Hepatocyte (in vitro differentiated cells): ENCODE results near the gene STPG1. TPM values are rescaled to one million over a fixed set of nuclear protein-coding genes. Genes with fewer than 3 reads are reported as not detected.

Source experiments
- DNase-seq: peaks from one replicate; pipeline ENCODE4 v3.0.0-alpha.2; 2016; ENCODE audit warnings: low spot score
- H2AFZ ChIP-seq: fragments of 200-600 bp; sonication (generic); 2 replicates; pipeline ENCODE4 v1.6.0; 2016; ENCODE audit warnings: antibody characterized with exemption, mild to moderate bottlenecking
- H3K27ac ChIP-seq: fragments of 200-600 bp; sonication (generic); 2 replicates; pipeline ENCODE4 v1.5.1; 2016; ENCODE audit warnings: mild to moderate bottlenecking
- H3K27me3 ChIP-seq: fragments of 200-600 bp; sonication (generic); 2 replicates; pipeline ENCODE4 v1.6.1; 2016
- H3K36me3 ChIP-seq: fragments of 200-600 bp; sonication (generic); replicated peaks from 2 replicates; pipeline ENCODE4 v1.5.1; 2016; ENCODE audit warnings: low read depth; ENCODE audit not compliant: insufficient read depth
- H3K4me1 ChIP-seq: fragments of 200-600 bp; sonication (generic); 2 replicates; pipeline ENCODE4 v1.5.1; 2016; ENCODE audit warnings: mild to moderate bottlenecking, moderate library complexity; ENCODE audit not compliant: insufficient read depth
- H3K4me2 ChIP-seq: fragments of 200-600 bp; sonication (generic); 2 replicates; pipeline ENCODE4 v1.6.0; 2016
- H3K4me3 ChIP-seq: fragments of 200-600 bp; sonication (generic); 2 replicates; pipeline ENCODE4 v1.5.1; 2016; ENCODE audit warnings: mild to moderate bottlenecking
- H3K79me2 ChIP-seq: fragments of 200-600 bp; sonication (generic); 2 replicates; pipeline ENCODE4 v1.6.0; 2017; ENCODE audit warnings: mild to moderate bottlenecking
- H3K9me2 ChIP-seq: fragments of 200-600 bp; sonication (generic); replicated peaks from 2 replicates; pipeline ENCODE4 v1.6.0; 2017; ENCODE audit warnings: mild to moderate bottlenecking; ENCODE audit not compliant: insufficient read depth
- H3K9me3 ChIP-seq: fragments of 200-600 bp; sonication (generic); 2 replicates; pipeline ENCODE4 v1.5.1; 2016; ENCODE audit warnings: low read depth, mild to moderate bottlenecking
- H4K20me1 ChIP-seq: fragments of 200-600 bp; sonication (generic); 2 replicates; pipeline ENCODE4 v1.6.0; 2016; ENCODE audit warnings: mild to moderate bottlenecking; ENCODE audit not compliant: insufficient read depth, poor library complexity, severe bottlenecking
- EZH2 ChIP-seq: fragments of 200-600 bp; sonication (generic); IDR thresholded peaks from 2 replicates; pipeline ENCODE4 v1.6.1; 2016; ENCODE audit warnings: antibody characterized with exemption, mild to moderate bottlenecking, borderline replicate concordance
- EZH2phosphoT487 ChIP-seq: fragments of 200-600 bp; sonication (generic); IDR thresholded peaks from one replicate; pipeline ENCODE4 v1.6.1; 2018; ENCODE audit warnings: antibody characterized with exemption, mild to moderate bottlenecking, low read depth, moderate library complexity; ENCODE audit not compliant: unreplicated experiment, severe bottlenecking
- WGBS: methylation state at CpG from one replicate; pipeline ENCODE4 v1.1.6; 2016; ENCODE audit warnings: low lambda C conversion rate; ENCODE audit errors: missing lambda C conversion rate; 5-methylcytosine and 5-hydroxymethylcytosine counted together
- polyA plus RNA-seq: library from polyadenylated mRNA; unstranded; fragments of >200 nt; fragmentation: Nextera tagmentation; extraction: Ambion mirVana; gene quantifications from 2 replicates; pipeline ENCODE4 v1.2.1, GENCODE V29; 2016
- total RNA-seq: library from RNA; depleted of rRNA; stranded (reverse); fragments of >200 nt; gene quantifications from 2 replicates; pipeline ENCODE4 v1.2.3, GENCODE V29; 2014
- TF ChIP-seq, protein P1 (sequence below): fragments of 200-600 bp; sonication (generic); IDR thresholded peaks from 2 replicates; pipeline ENCODE4 v1.5.1; 2016; ENCODE audit warnings: antibody characterized with exemption, mild to moderate bottlenecking; ENCODE audit not compliant: poor library complexity

STPG1 gene
- total and polyA plus RNA-seq, 2 experiments from 2014 or later = 3.5 to 4.3 TPM

DNA sequence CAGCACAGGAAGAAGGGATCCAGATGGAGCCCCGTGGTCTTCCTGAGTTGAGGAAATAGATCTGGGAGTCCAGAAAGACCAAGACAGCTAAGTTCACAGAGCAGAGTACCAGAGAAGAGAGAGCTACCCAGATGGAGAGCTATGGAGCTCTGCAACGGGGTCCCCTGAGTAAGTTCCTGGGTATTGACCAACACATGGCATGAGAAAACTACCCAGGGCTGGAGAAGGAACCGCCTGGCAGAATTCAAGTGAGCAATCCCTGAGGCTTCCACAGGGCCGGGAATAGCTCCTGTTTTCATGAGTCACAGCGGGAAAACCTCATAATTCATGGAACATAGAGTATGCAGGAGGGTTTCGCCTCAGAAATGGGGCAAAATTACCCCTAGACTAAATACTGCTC lies 19.7 kb downstream of the STPG1 start:
- Histone ChIP-seq H3K27me3 (no peaks in the 10 kb centered on the region), H3K79me2 (no peaks in the 10 kb centered on the region), H4K20me1 (no peaks in the 10 kb centered on the region), H3K9me2 (no peaks in the 10 kb centered on the region), H3K4me3 (no peak overlapping the region), H3K27ac (no peak overlapping the region), H3K4me1 (no peaks in the 10 kb centered on the region), H3K4me2 (no peak overlapping the region), H3K36me3 (no peaks in the 10 kb centered on the region), H3K9me3 (no peaks in the 10 kb centered on the region), H2AFZ (no peak overlapping the region)
- TF ChIP-seq EZH2 (no peak), EZH2phosphoT487 (no peak)
- TF ChIP-seq, protein P1, sequence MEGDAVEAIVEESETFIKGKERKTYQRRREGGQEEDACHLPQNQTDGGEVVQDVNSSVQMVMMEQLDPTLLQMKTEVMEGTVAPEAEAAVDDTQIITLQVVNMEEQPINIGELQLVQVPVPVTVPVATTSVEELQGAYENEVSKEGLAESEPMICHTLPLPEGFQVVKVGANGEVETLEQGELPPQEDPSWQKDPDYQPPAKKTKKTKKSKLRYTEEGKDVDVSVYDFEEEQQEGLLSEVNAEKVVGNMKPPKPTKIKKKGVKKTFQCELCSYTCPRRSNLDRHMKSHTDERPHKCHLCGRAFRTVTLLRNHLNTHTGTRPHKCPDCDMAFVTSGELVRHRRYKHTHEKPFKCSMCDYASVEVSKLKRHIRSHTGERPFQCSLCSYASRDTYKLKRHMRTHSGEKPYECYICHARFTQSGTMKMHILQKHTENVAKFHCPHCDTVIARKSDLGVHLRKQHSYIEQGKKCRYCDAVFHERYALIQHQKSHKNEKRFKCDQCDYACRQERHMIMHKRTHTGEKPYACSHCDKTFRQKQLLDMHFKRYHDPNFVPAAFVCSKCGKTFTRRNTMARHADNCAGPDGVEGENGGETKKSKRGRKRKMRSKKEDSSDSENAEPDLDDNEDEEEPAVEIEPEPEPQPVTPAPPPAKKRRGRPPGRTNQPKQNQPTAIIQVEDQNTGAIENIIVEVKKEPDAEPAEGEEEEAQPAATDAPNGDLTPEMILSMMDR = no peak
- 76% methylated on average over 6 of the region's 6 CpGs for WGBS
- no peak for DNase-seq

- Histone ChIP-seq H3K9me3 (no peaks in the 10 kb centered on the region), H3K79me2 (no peaks in the 10 kb centered on the region), H4K20me1 (no peaks in the 10 kb centered on the region), H3K27ac (no peak overlapping the region), H2AFZ (no peak overlapping the region), H3K27me3 (no peaks in the 10 kb centered on the region), H3K4me3 (no peak overlapping the region), H3K36me3 (no peaks in the 10 kb centered on the region), H3K4me2 (no peak overlapping the region), H3K4me1 (no peaks in the 10 kb centered on the region), H3K9me2 (no peaks in the 10 kb centered on the region)
- no peak for DNase-seq
- TF ChIP-seq, protein P1 = no peak
- TF ChIP-seq EZH2 = no peak
- TF ChIP-seq EZH2phosphoT487 = no peak
- 72% methylated on average over 4 of the region's 4 CpGs for whole genome bisulfite sequencing
These were observed 20.5 kb downstream of the STPG1 start for GRCh38 chr1:24392982-24393650.

- no peaks in the 10 kb centered on the region for H3K36me3 ChIP-seq
- no peaks in the 10 kb centered on the region for H3K27me3 ChIP-seq
- H3K79me2 ChIP-seq = no peaks in the 10 kb centered on the region
- no peak overlapping the region for H3K4me3 ChIP-seq
- no peak overlapping the region for H2AFZ ChIP-seq
- H3K27ac ChIP-seq = no peak overlapping the region
- no peaks in the 10 kb centered on the region for H3K4me1 ChIP-seq
- DNase-seq = no peak
- 86% methylated on average over 4 of the region's 4 CpGs for WGBS
- H3K4me2 ChIP-seq = no peak overlapping the region
- H4K20me1 ChIP-seq = no peaks in the 10 kb centered on the region
- no peaks in the 10 kb centered on the region for H3K9me3 ChIP-seq
- no peak for TF ChIP-seq EZH2phosphoT487
- TF ChIP-seq EZH2 = no peak
- TF ChIP-seq, protein P1 = no peak
- H3K9me2 ChIP-seq = no peaks in the 10 kb centered on the region
These were observed 21.0 kb downstream of the STPG1 start for GRCh38 chr1:24392604-24392946.
